HepG2 (cell line): ENCODE data around the gene CD46. TPM values are rescaled to one million over a fixed set of nuclear protein-coding genes. Genes with fewer than 3 reads are reported as not detected.

Experiments
- CREB1 ChIP-seq, 2 experiments: fragments of 450-650 bp in 1 of 2; IDR thresholded peaks; 2 replicates each; pipeline ENCODE4 v1.6.1; 2016 to 2017; ENCODE audit warnings: control low read depth in 1 of 2, mild to moderate bottlenecking in 1 of 2, missing compliant biosample characterization in 1 of 2, missing genetic modification characterization in 1 of 2
- HIVEP1 ChIP-seq: sonication (generic); formaldehyde crosslinking; IDR thresholded peaks from 2 replicates; pipeline ENCODE4 v1.4.0; 2020; ENCODE audit warnings: mild to moderate bottlenecking, missing genetic modification reagents
- KAT2B ChIP-seq: fragments of 150-350 bp; IDR thresholded peaks from 2 replicates; pipeline ENCODE4 v1.6.1; 2014; ENCODE audit warnings: low read depth, low read length, borderline replicate concordance
- MEIS2 ChIP-seq: sonication (generic); formaldehyde crosslinking; IDR thresholded peaks from 2 replicates; pipeline ENCODE4 v1.9.0; 2021; ENCODE audit warnings: mild to moderate bottlenecking, missing genetic modification reagents
- REPIN1 ChIP-seq: sonication (generic); formaldehyde crosslinking; IDR thresholded peaks from 2 replicates; pipeline ENCODE4 v1.8.0; 2022; ENCODE audit warnings: missing genetic modification reagents, low read depth, mild to moderate bottlenecking, borderline replicate concordance
- SCMH1 ChIP-seq: sonication (generic); formaldehyde crosslinking; IDR thresholded peaks from 2 replicates; pipeline ENCODE4 v1.9.0; 2021; ENCODE audit warnings: missing genetic modification reagents, mild to moderate bottlenecking, borderline replicate concordance
- SP140L ChIP-seq: sonication (generic); formaldehyde crosslinking; IDR thresholded peaks from 2 replicates; pipeline ENCODE4 v1.4.0; 2020; ENCODE audit warnings: missing genetic modification reagents, borderline replicate concordance
- TOPORS ChIP-seq: sonication (generic); formaldehyde crosslinking; IDR thresholded peaks from 2 replicates; pipeline ENCODE4 v1.8.0; 2023; ENCODE audit warnings: mild to moderate bottlenecking, missing genetic modification reagents
- ZBTB20 ChIP-seq: sonication (generic); formaldehyde crosslinking; IDR thresholded peaks from 2 replicates; pipeline ENCODE4 v1.8.1; 2023; ENCODE audit warnings: missing genetic modification reagents, low read depth, mild to moderate bottlenecking, borderline replicate concordance
- ZMYM4 ChIP-seq: sonication (generic); formaldehyde crosslinking; IDR thresholded peaks from 2 replicates; pipeline ENCODE4 v1.8.1; 2023; ENCODE audit warnings: mild to moderate bottlenecking, missing genetic modification reagents
- ZNF136 ChIP-seq: sonication (generic); formaldehyde crosslinking; IDR thresholded peaks from 2 replicates; pipeline ENCODE4 v1.8.1; 2022; ENCODE audit warnings: low read depth, mild to moderate bottlenecking, moderate library complexity, missing genetic modification reagents
- ZNF460 ChIP-seq: sonication (generic); formaldehyde crosslinking; IDR thresholded peaks from 2 replicates; pipeline ENCODE4 v1.5.1; 2020; ENCODE audit warnings: missing genetic modification reagents, mild to moderate bottlenecking, borderline replicate concordance
- ZNF670 ChIP-seq: sonication (generic); formaldehyde crosslinking; IDR thresholded peaks from 2 replicates; pipeline ENCODE4 v1.8.0; 2022; ENCODE audit warnings: mild to moderate bottlenecking, missing genetic modification reagents, borderline replicate concordance
- polyA plus RNA-seq, 8 experiments: library from polyadenylated mRNA; depleted of rRNA in 3 of 8; stranded (reverse) in 7 of 8; unstranded in 1 of 8; fragments of >200 nt; fragmentation: Illumina TruSeq in 4 of 8; extraction: Trizol in 4 of 8; gene quantifications; 2 replicates each; pipeline versions ENCODE4 v1.2.1 to v1.2.3, GENCODE V29; 2011 to 2016; ENCODE audit warnings: low read depth in 4 of 8, missing spikeins in 1 of 8, mixed read lengths in 1 of 8; ENCODE audit not compliant: insufficient read depth in 1 of 8
- total RNA-seq, 5 experiments: library from RNA; depleted of rRNA; stranded (reverse); fragments of >200 nt; fragmentation: Illumina TruSeq; extraction: Trizol; gene quantifications; 2 replicates each; pipeline ENCODE4 v1.2.3, GENCODE V29; 2016; ENCODE audit warnings: low read depth in 1 of 5
- TF ChIP-seq, protein P1 (sequence below): sonication (generic); formaldehyde crosslinking; IDR thresholded peaks from 2 replicates; pipeline ENCODE4 v1.5.1; 2020; ENCODE audit warnings: missing genetic modification reagents, mild to moderate bottlenecking, borderline replicate concordance
- TF ChIP-seq, protein P2 (sequence below): sonication (generic); formaldehyde crosslinking; IDR thresholded peaks from 2 replicates; pipeline ENCODE4 v1.8.0; 2023; ENCODE audit warnings: mild to moderate bottlenecking, missing genetic modification reagents
- TF ChIP-seq, protein P3 (sequence below): IDR thresholded peaks from 2 replicates; pipeline ENCODE4 v1.6.1; 2016; ENCODE audit warnings: mild to moderate bottlenecking
- TF ChIP-seq, protein P4 (sequence below): fragments of 450-650 bp; IDR thresholded peaks from 2 replicates; pipeline ENCODE4 v1.6.1; 2016
- TF ChIP-seq, protein P5 (sequence below), 2 experiments: fragments of 450-650 bp in 1 of 2; sonication (generic) in 1 of 2; formaldehyde crosslinking; IDR thresholded peaks; 2 replicates each; pipeline versions ENCODE4 v1.5.0 to v1.8.0; 2020 to 2022; ENCODE audit warnings: mild to moderate bottlenecking in 1 of 2, missing genetic modification reagents in 1 of 2
- TF ChIP-seq, protein P6 (sequence below): sonication (generic); formaldehyde crosslinking; IDR thresholded peaks from 2 replicates; pipeline ENCODE4 v1.5.1; 2020; ENCODE audit warnings: missing genetic modification reagents, mild to moderate bottlenecking, borderline replicate concordance

CD46 gene
- total and polyA plus RNA-seq, 2 of the 13 experiments (the other 11 are each of a cell fraction or from before 2014, with no cell fraction given) = 130 to 277 TPM

DNA sequence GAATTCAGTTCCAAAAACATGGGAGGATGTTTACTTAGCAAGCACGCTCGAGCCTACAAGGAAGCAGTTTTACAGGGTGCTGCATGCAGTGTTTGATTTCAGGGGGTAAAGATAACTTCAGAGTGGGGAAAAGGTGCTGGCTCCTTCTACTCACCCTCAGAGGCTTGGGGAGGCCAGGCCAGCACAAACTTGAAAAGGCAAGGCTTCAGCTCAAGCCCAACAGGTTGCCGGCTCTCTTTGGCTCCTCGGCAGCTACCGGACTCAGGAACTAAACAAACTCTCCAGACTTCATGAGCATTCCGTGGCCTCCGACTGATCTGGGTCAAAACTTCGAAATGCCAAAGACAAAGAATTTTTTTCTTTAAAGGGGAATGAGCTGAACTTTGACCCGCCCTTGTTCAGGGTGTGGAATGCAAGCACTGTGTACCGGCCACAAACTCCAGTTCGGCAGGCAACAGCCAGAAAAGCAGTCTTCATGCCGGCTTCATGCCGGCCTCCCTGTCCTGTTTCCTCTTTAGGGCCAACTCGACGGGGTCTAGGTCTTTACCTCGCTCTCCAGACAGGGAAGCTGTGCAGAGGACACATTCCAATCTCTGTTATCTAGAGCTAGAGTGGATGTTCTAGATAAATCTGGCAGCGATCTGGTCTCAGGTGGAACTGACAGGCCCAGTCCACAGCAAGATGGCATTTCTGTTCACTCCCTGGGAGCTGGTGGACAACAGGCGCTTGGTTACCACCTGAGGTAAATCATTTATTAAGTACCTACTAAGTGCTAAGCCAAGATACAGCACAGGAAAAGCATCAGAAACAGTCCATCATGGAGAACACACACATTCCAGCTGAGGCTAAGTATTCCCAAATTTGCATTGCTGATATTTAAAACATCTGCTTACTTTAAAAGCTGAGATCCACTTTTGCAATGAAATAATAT lies 75.0 kb downstream of the CD46 start (continued):
- TF ChIP-seq TOPORS (CRISPR knock-in tag) (no peak), ZNF136 (CRISPR knock-in tag) (no peak), CREB1 (IDR thresholded peaks at IDR 0.05) (no peak), CREB1 (CRISPR knock-in tag; IDR thresholded peaks at IDR 0.05) (no peak), ZBTB20 (no peak), HIVEP1 (no peak), SP140L (no peak), ZMYM4 (CRISPR knock-in tag) (no peak), SCMH1 (CRISPR knock-in tag) (no peak), ZNF670 (peak; percentile 20; the same call in 1 of the 2 replicates), MEIS2 (CRISPR knock-in tag) (no peak), KAT2B (no peak), ZNF460 (CRISPR knock-in tag) (no peak), REPIN1 (no peak; the same call in 1 of the 2 replicates)
- TF ChIP-seq, protein P1, sequence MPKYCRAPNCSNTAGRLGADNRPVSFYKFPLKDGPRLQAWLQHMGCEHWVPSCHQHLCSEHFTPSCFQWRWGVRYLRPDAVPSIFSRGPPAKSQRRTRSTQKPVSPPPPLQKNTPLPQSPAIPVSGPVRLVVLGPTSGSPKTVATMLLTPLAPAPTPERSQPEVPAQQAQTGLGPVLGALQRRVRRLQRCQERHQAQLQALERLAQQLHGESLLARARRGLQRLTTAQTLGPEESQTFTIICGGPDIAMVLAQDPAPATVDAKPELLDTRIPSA (CRISPR knock-in tag) = no peak
- TF ChIP-seq, protein P2, sequence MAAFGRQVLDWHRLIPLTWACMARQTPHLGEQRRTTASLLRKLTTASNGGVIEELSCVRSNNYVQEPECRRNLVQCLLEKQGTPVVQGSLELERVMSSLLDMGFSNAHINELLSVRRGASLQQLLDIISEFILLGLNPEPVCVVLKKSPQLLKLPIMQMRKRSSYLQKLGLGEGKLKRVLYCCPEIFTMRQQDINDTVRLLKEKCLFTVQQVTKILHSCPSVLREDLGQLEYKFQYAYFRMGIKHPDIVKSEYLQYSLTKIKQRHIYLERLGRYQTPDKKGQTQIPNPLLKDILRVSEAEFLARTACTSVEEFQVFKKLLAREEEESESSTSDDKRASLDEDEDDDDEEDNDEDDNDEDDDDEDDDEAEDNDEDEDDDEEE (CRISPR knock-in tag) = no peak
- TF ChIP-seq, protein P3, sequence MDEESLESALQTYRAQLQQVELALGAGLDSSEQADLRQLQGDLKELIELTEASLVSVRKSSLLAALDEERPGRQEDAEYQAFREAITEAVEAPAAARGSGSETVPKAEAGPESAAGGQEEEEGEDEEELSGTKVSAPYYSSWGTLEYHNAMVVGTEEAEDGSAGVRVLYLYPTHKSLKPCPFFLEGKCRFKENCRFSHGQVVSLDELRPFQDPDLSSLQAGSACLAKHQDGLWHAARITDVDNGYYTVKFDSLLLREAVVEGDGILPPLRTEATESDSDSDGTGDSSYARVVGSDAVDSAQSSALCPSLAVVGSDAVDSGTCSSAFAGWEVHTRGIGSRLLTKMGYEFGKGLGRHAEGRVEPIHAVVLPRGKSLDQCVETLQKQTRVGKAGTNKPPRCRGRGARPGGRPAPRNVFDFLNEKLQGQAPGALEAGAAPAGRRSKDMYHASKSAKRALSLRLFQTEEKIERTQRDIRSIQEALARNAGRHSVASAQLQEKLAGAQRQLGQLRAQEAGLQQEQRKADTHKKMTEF (CRISPR knock-in tag) = no peak
- TF ChIP-seq, protein P4, sequence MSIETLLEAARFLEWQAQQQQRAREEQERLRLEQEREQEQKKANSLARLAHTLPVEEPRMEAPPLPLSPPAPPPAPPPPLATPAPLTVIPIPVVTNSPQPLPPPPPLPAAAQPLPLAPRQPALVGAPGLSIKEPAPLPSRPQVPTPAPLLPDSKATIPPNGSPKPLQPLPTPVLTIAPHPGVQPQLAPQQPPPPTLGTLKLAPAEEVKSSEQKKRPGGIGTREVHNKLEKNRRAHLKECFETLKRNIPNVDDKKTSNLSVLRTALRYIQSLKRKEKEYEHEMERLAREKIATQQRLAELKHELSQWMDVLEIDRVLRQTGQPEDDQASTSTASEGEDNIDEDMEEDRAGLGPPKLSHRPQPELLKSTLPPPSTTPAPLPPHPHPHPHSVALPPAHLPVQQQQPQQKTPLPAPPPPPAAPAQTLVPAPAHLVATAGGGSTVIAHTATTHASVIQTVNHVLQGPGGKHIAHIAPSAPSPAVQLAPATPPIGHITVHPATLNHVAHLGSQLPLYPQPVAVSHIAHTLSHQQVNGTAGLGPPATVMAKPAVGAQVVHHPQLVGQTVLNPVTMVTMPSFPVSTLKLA = no peak
- TF ChIP-seq, protein P5, sequence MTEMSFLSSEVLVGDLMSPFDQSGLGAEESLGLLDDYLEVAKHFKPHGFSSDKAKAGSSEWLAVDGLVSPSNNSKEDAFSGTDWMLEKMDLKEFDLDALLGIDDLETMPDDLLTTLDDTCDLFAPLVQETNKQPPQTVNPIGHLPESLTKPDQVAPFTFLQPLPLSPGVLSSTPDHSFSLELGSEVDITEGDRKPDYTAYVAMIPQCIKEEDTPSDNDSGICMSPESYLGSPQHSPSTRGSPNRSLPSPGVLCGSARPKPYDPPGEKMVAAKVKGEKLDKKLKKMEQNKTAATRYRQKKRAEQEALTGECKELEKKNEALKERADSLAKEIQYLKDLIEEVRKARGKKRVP (CRISPR knock-in tag; IDR thresholded peaks at IDR 0.05) = no peak
- TF ChIP-seq, protein P6, sequence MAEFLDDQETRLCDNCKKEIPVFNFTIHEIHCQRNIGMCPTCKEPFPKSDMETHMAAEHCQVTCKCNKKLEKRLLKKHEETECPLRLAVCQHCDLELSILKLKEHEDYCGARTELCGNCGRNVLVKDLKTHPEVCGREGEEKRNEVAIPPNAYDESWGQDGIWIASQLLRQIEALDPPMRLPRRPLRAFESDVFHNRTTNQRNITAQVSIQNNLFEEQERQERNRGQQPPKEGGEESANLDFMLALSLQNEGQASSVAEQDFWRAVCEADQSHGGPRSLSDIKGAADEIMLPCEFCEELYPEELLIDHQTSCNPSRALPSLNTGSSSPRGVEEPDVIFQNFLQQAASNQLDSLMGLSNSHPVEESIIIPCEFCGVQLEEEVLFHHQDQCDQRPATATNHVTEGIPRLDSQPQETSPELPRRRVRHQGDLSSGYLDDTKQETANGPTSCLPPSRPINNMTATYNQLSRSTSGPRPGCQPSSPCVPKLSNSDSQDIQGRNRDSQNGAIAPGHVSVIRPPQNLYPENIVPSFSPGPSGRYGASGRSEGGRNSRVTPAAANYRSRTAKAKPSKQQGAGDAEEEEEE (CRISPR knock-in tag) = no peak
